ENCODE data around the gene BORCS8.

DNA sequence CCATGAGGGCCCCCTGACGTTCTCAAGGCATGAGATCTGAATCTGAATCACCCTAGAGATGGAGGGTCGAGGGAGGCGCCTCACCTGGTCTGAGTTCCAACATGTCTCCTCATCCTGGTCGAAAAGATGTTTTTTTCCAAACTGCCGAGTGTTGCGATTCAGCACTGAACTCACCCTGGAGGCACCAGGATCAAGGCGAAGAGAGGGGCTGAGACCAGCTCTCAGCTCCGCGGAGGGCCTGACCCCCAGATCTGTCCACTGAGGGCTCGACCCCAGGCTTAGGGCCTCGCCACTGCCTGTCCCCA lies 10.7 kb upstream of the BORCS8 start:
- TF ChIP-seq CTCF (IDR thresholded peaks at IDR 0.05; ENCODE audit: poor library complexity, severe bottlenecking), result no peak
- no peak for TF ChIP-seq REST (IDR thresholded peaks at IDR 0.05; ENCODE audit: borderline replicate concordance)
- TF ChIP-seq RAD21 (conservative IDR thresholded peaks at IDR 0.05), result no peak

All from neural cell (in vitro differentiated cells).